ENCODE results near the gene NRN1L.

The NRN1L gene

DNA sequence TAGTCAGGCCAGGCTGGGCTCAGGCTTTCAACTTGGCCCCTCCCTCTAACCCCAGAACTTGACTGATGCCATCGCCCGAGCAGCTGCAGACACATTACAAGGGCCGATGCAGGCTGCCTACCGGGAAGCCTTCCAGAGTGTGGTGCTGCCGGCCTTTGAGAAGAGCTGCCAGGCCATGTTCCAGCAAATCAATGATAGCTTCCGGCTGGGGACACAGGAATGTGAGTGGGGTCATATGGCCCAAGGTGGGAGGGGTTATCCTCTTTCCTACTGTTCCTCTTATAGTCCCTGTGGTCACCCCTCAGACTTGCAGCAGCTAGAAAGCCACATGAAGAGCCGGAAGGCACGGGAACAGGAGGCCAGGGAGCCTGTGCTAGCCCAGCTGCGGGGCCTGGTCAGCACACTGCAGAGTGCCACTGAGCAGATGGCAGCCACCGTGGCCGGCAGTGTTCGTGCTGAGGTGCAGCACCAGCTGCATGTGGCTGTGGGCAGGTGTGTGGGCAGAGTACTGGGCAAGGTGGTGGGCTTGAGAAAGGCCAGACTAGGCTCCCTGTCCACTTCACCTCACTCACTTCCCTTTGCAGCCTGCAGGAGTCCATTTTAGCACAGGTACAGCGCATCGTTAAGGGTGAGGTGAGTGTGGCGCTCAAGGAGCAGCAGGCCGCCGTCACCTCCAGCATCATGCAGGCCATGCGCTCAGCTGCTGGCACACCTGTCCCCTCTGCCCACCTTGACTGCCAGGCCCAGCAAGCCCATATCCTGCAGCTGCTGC, 2.1 kb upstream of the NRN1L start:
- WGBS (ENCODE audit: insufficient coverage, insufficient read length), result no CpG with 5 or more reads among the region's 18 CpGs
- H3K36me3 ChIP-seq (ENCODE audit: control insufficient read depth, insufficient read depth, low read length), result peaks cover 50% of the 10 kb centered on the region
- peaks cover 5% of the 10 kb centered on the region for H3K4me1 ChIP-seq (ENCODE audit: control insufficient read depth, insufficient read depth, low read length)
- no peaks in the 10 kb centered on the region for H3K27me3 ChIP-seq (ENCODE audit: control insufficient read depth, insufficient read depth, low read length)
- DNase-seq (ENCODE audit: low read depth, low spot score), result no peak
- no peaks in the 10 kb centered on the region for H3K9me3 ChIP-seq (ENCODE audit: control insufficient read depth, insufficient read depth, low read length)
- H3K27ac ChIP-seq (ENCODE audit: low read length), result no peak overlapping the region
- no peak overlapping the region for H3K4me3 ChIP-seq (ENCODE audit: low read length)

- H3K9me3 ChIP-seq (ENCODE audit: control insufficient read depth, insufficient read depth, low read length), result no peaks in the 10 kb centered on the region
- H3K36me3 ChIP-seq (ENCODE audit: control insufficient read depth, insufficient read depth, low read length), result peaks cover 42% of the 10 kb centered on the region
- H3K4me1 ChIP-seq (ENCODE audit: control insufficient read depth, insufficient read depth, low read length), result peaks cover 5% of the 10 kb centered on the region
- DNase-seq (ENCODE audit: low read depth, low spot score), result no peak
- no peak overlapping the region for H3K27ac ChIP-seq (ENCODE audit: low read length)
- H3K4me3 ChIP-seq (ENCODE audit: low read length), result no peak overlapping the region
- no CpG with 5 or more reads among the region's 6 CpGs for WGBS (ENCODE audit: insufficient coverage, insufficient read length)
- H3K27me3 ChIP-seq (ENCODE audit: control insufficient read depth, insufficient read depth, low read length), result no peaks in the 10 kb centered on the region
Measured at GRCh38 chr16:67883146-67883871, 1.4 kb upstream of the NRN1L start.

GRCh38 chr16:67883872-67884261, 818 bp upstream of the NRN1L start:
- no peak overlapping the region for H3K4me3 ChIP-seq (ENCODE audit: low read length)
- WGBS (ENCODE audit: insufficient coverage, insufficient read length), result no CpG with 5 or more reads among the region's 11 CpGs
- peak; percentile 37 for DNase-seq (ENCODE audit: low read depth, low spot score)
- no peaks in the 10 kb centered on the region for H3K27me3 ChIP-seq (ENCODE audit: control insufficient read depth, insufficient read depth, low read length)
- no peaks in the 10 kb centered on the region for H3K9me3 ChIP-seq (ENCODE audit: control insufficient read depth, insufficient read depth, low read length)
- H3K4me1 ChIP-seq (ENCODE audit: control insufficient read depth, insufficient read depth, low read length), result peaks cover 5% of the 10 kb centered on the region
- no peak overlapping the region for H3K27ac ChIP-seq (ENCODE audit: low read length)
- H3K36me3 ChIP-seq (ENCODE audit: control insufficient read depth, insufficient read depth, low read length), result peaks cover 37% of the 10 kb centered on the region

DNA sequence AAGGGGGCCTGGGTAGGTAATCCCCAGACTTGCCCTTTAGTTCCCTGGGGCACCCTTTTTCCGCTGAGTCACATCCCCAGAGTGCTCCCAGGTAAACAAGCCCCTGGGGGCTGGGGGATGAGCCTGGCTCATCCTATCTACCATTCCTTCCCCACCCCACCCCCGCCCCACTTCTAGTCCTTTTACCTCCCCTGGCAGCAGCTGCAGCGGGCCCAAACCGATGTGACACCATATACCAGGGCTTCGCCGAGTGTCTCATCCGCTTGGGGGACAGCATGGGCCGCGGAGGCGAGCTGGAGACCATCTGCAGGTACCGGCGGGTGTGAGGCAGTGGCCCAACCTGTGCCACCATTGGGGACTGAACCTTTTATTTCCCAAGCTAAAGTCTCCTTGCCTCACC, 860 bp downstream of the NRN1L start:
- Histone ChIP-seq H3K27ac (ENCODE audit: low read length) (no peak overlapping the region), H3K36me3 (ENCODE audit: control insufficient read depth, insufficient read depth, low read length) (peaks cover 22% of the 10 kb centered on the region), H3K4me3 (ENCODE audit: low read length) (no peak overlapping the region), H3K27me3 (ENCODE audit: control insufficient read depth, insufficient read depth, low read length) (no peaks in the 10 kb centered on the region), H3K4me1 (ENCODE audit: control insufficient read depth, insufficient read depth, low read length) (peaks cover 5% of the 10 kb centered on the region), H3K9me3 (ENCODE audit: control insufficient read depth, insufficient read depth, low read length) (no peaks in the 10 kb centered on the region)
- no CpG with 5 or more reads among the region's 12 CpGs for whole genome bisulfite sequencing (ENCODE audit: insufficient coverage, insufficient read length)
- no peak for DNase-seq (ENCODE audit: low read depth, low spot score)

GRCh38 chr16:67885976-67886375, 1.3 kb downstream of the NRN1L start:
- Histone ChIP-seq H3K9me3 (ENCODE audit: control insufficient read depth, insufficient read depth, low read length) (no peaks in the 10 kb centered on the region), H3K27ac (ENCODE audit: low read length) (no peak overlapping the region), H3K4me1 (ENCODE audit: control insufficient read depth, insufficient read depth, low read length) (peaks cover 5% of the 10 kb centered on the region), H3K27me3 (ENCODE audit: control insufficient read depth, insufficient read depth, low read length) (no peaks in the 10 kb centered on the region), H3K36me3 (ENCODE audit: control insufficient read depth, insufficient read depth, low read length) (peaks cover 17% of the 10 kb centered on the region), H3K4me3 (ENCODE audit: low read length) (no peak overlapping the region)
- no peak for DNase-seq (ENCODE audit: low read depth, low spot score)
- WGBS (ENCODE audit: insufficient coverage, insufficient read length), result no CpG with 5 or more reads among the region's 19 CpGs

DNA sequence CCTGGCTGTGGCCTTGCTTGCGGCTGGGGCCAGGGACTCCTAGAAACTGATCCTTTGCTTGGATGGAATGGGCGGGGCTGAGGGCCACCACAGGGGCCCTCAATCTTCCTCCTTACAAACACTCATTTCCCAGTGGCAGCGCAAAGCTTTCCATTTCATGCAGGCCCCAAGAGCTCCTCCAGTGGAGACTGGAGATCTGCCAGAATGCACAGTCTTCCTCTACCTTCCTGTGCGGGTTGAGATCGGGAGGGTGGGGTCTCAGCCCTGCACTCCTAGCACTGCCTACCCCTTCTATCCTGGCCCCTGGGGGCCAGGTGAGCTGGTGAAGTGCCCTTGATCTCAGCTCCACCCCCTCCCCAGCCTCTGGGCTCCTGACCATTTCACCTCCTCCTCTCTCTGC, 1.7 kb downstream of the NRN1L start:
- H3K27ac ChIP-seq (ENCODE audit: low read length), result no peak overlapping the region
- no CpG with 5 or more reads among the region's 5 CpGs for WGBS (ENCODE audit: insufficient coverage, insufficient read length)
- H3K4me1 ChIP-seq (ENCODE audit: control insufficient read depth, insufficient read depth, low read length), result peaks cover 5% of the 10 kb centered on the region
- H3K27me3 ChIP-seq (ENCODE audit: control insufficient read depth, insufficient read depth, low read length), result no peaks in the 10 kb centered on the region
- DNase-seq (ENCODE audit: low read depth, low spot score), result no peak
- H3K9me3 ChIP-seq (ENCODE audit: control insufficient read depth, insufficient read depth, low read length), result no peaks in the 10 kb centered on the region
- no peak overlapping the region for H3K4me3 ChIP-seq (ENCODE audit: low read length)
- peaks cover 13% of the 10 kb centered on the region for H3K36me3 ChIP-seq (ENCODE audit: control insufficient read depth, insufficient read depth, low read length)

DNA sequence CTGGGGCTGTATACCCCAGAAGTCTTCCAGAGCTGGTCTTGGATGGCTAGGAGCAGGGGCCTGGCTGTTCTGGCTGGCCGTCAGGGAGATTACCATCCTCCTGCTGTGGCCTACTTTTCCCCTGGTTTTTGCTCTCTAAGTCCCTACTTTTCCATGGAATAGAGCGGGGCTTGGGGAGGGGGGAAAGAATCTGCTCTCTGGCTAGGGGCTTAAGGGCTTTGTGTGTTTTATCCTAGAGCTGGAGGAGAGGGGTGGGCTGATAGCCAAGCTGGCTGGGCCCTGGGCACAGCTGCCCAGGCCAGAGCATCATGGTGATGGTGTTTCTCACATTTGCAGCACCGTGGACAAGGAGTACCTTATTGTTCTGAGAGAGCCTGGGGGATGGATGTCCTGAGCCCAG, 3.6 kb downstream of the NRN1L start:
- DNase-seq (ENCODE audit: low read depth, low spot score), result no peak
- Histone ChIP-seq H3K36me3 (ENCODE audit: control insufficient read depth, insufficient read depth, low read length) (no peaks in the 10 kb centered on the region), H3K4me1 (ENCODE audit: control insufficient read depth, insufficient read depth, low read length) (peaks cover 5% of the 10 kb centered on the region), H3K4me3 (ENCODE audit: low read length) (no peak overlapping the region), H3K9me3 (ENCODE audit: control insufficient read depth, insufficient read depth, low read length) (no peaks in the 10 kb centered on the region), H3K27me3 (ENCODE audit: control insufficient read depth, insufficient read depth, low read length) (no peaks in the 10 kb centered on the region), H3K27ac (ENCODE audit: low read length) (no peak overlapping the region)
- no CpG with 5 or more reads among the region's 3 CpGs for WGBS (ENCODE audit: insufficient coverage, insufficient read length)

DNA sequence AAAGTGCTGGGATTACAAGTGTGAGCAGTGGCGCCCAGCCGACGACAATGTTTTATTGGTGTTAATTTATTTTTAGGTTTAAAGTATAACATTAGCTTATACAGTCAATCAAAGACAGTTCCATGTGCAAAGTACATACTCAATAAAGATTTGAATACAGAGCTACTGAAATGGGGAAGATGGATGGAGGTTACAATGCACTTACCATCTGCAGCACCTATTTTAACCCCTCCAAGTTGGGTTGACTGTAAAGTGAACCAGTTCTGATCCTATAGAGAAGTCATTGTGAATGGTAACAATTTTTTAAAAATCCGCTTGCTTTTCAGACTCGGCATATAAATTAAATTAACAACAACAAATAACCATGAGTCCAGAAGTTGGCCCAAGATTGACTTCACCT, 7.7 kb downstream of the NRN1L start:
- H3K4me1 ChIP-seq (ENCODE audit: control insufficient read depth, insufficient read depth, low read length), result no peaks in the 10 kb centered on the region
- peak overlapping the region; percentile 22; the same call in 1 of the 2 replicates for H3K4me3 ChIP-seq (ENCODE audit: low read length)
- H3K36me3 ChIP-seq (ENCODE audit: control insufficient read depth, insufficient read depth, low read length), result no peaks in the 10 kb centered on the region
- H3K9me3 ChIP-seq (ENCODE audit: control insufficient read depth, insufficient read depth, low read length), result no peaks in the 10 kb centered on the region
- WGBS (ENCODE audit: insufficient coverage, insufficient read length), result no CpG with 5 or more reads among the region's 5 CpGs
- no peak overlapping the region for H3K27ac ChIP-seq (ENCODE audit: low read length)
- no peaks in the 10 kb centered on the region for H3K27me3 ChIP-seq (ENCODE audit: control insufficient read depth, insufficient read depth, low read length)
- DNase-seq (ENCODE audit: low read depth, low spot score), result no peak

DNA sequence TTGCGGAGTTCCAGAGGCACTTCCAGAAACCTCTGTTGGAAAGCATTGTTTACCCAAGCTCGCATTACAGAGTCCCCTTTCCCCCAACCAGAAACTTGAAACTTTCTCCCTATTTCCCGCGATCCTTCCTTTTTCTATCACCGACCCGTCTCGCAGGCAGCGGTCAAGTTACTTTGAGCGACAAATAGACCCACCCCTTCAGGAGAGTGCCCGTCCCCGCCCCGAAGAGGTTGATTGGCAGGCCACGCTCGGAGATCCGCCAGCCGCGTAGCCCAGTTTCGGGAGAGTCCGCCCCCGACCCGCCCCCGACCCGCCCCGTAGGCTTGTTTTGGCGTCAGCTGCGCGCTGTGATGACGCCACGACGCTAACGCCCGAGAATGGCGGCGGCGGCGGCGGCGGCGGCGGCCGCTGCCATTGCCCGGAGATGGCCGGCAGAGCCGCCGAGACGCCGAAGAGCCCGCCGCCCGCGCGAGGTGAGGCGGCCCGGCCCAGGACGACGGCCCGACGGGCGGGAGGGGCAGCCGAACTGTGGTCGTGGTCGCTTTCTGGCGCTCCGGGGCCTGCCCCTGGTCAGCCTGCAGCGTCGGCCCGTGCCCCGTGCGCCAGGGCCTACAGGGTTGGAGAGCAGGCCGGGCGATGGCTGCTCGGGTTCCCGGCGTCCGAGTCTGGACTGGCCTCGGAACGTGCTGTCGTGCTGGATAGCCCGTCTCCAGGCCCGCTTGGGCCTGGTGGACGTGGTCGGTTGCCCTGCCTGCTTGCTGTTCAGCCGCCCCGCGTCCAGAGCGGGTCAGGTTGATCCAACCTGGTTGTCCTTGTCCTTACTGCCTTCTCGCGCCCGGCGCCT, 8.4 kb downstream of the NRN1L start, which contains the start of gene PSKH1:
Gene PSKH1 (plus strand): TSS at position 356 of the 844 bp plus-strand sequence. CDS start 15,496 bp downstream, outside the sequence.
- no peaks in the 10 kb centered on the region for H3K27me3 ChIP-seq (ENCODE audit: control insufficient read depth, insufficient read depth, low read length)
- no peaks in the 10 kb centered on the region for H3K4me1 ChIP-seq (ENCODE audit: control insufficient read depth, insufficient read depth, low read length)
- H3K27ac ChIP-seq (ENCODE audit: low read length), result no peak within 1 kb of the TSS
- H3K36me3 ChIP-seq (ENCODE audit: control insufficient read depth, insufficient read depth, low read length), result no peaks in the 10 kb centered on the region
- peak; percentile 88 for DNase-seq (ENCODE audit: low read depth, low spot score)
- no peaks in the 10 kb centered on the region for H3K9me3 ChIP-seq (ENCODE audit: control insufficient read depth, insufficient read depth, low read length)
- H3K4me3 ChIP-seq (ENCODE audit: low read length), result peak within 1 kb of the TSS; percentile 94
- no CpG with 5 or more reads among the region's 90 CpGs for WGBS (ENCODE audit: insufficient coverage, insufficient read length)

GRCh38 chr16:67893743-67894399, 9.2 kb downstream of the NRN1L start:
- no peak overlapping the region for H3K27ac ChIP-seq (ENCODE audit: low read length)
- no peaks in the 10 kb centered on the region for H3K36me3 ChIP-seq (ENCODE audit: control insufficient read depth, insufficient read depth, low read length)
- H3K27me3 ChIP-seq (ENCODE audit: control insufficient read depth, insufficient read depth, low read length), result no peaks in the 10 kb centered on the region
- peak overlapping the region; percentile 94 for H3K4me3 ChIP-seq (ENCODE audit: low read length)
- H3K4me1 ChIP-seq (ENCODE audit: control insufficient read depth, insufficient read depth, low read length), result no peaks in the 10 kb centered on the region
- DNase-seq (ENCODE audit: low read depth, low spot score), result no peak
- no peaks in the 10 kb centered on the region for H3K9me3 ChIP-seq (ENCODE audit: control insufficient read depth, insufficient read depth, low read length)
- no CpG with 5 or more reads among the region's 14 CpGs for whole genome bisulfite sequencing (ENCODE audit: insufficient coverage, insufficient read length)

Data from iPS DF 6.9 (cell line).